ENCODE measurements around the gene B3GLCT. TPM values are rescaled to one million over a fixed set of nuclear protein-coding genes. Genes with fewer than 3 reads are reported as not detected.

B3GLCT gene
- total RNA-seq, 3 donors from 2014 or later (not counting 1 experiment from before 2014, with no cell fraction given) = 6.0 to 8.1 (median 6.2) TPM

GRCh38 chr13:31161557-31162150 lies 38.1 kb upstream of the B3GLCT start, which contains the start of gene HSPH1:
HSPH1 (minus strand) TSS chr13:31161904; CDS start chr13:31161582, 322 bp downstream.
- no peaks in the 10 kb centered on the region for H3K36me3 Mint-ChIP-seq
- H3K27ac Mint-ChIP-seq = peak within 1 kb of the TSS; percentile 95 to 99
- H3K4me3 ChIP-seq (ENCODE audit: low read length) = peak within 1 kb of the TSS; percentile 81
- intact Hi-C loops (cut with micrococcal nuclease) = loop anchor here (1.0 to 5.0 kb wide), 5 partner anchors 39 to 1376 kb away; partner anchors contain the start of genes N4BP2L2 and USPL1
- peak within 1 kb of the TSS; percentile 88 for H3K27ac ChIP-seq (ENCODE audit: low read length)
- no peaks in the 10 kb centered on the region for H3K27me3 Mint-ChIP-seq (ENCODE audit: low read depth in 2 of 2)
- H3K9me3 ChIP-seq (ENCODE audit: control insufficient read depth, insufficient read depth, low read length) = no peaks in the 10 kb centered on the region
- TF ChIP-seq CTCF (IDR thresholded peaks at IDR 0.05) = no peak
- H3K9me3 Mint-ChIP-seq = no peaks in the 10 kb centered on the region
- peak within 1 kb of the TSS; percentile 99 for H3K4me3 Mint-ChIP-seq
- peaks cover 7% of the 10 kb centered on the region for H3K36me3 ChIP-seq (ENCODE audit: control insufficient read depth, insufficient read depth, low read length)
- peaks cover 8% of the 10 kb centered on the region for H3K4me1 ChIP-seq (ENCODE audit: control insufficient read depth, insufficient read depth, low read length)
- ATAC-seq (peak; percentile 76 to 91 (median 81)), DNase-seq (peak; percentile 96 to 99)
- no peaks in the 10 kb centered on the region for H3K27me3 ChIP-seq (ENCODE audit: control insufficient read depth, insufficient read depth, low read length)
- H3K4me1 Mint-ChIP-seq = peaks cover 42 to 47% of the 10 kb centered on the region in 2 donors
- WGBS (ENCODE audit: insufficient coverage) = under 1% methylated on average over 54 of the region's 54 CpGs

- H3K9me3 Mint-ChIP-seq = no peaks in the 10 kb centered on the region
- peaks cover 8% of the 10 kb centered on the region for H3K4me1 ChIP-seq (ENCODE audit: control insufficient read depth, insufficient read depth, low read length)
- intact Hi-C loops (cut with micrococcal nuclease) = loop anchor here (1.0 to 5.0 kb wide), 5 partner anchors 38 to 1375 kb away; partner anchors contain the start of genes N4BP2L2 and USPL1
- no peaks in the 10 kb centered on the region for H3K9me3 ChIP-seq (ENCODE audit: control insufficient read depth, insufficient read depth, low read length)
- H3K4me1 Mint-ChIP-seq = peaks cover 42 to 43% of the 10 kb centered on the region in 2 donors
- no peak for TF ChIP-seq CTCF (IDR thresholded peaks at IDR 0.05)
- no peaks in the 10 kb centered on the region for H3K27me3 ChIP-seq (ENCODE audit: control insufficient read depth, insufficient read depth, low read length)
- H3K27ac ChIP-seq (ENCODE audit: low read length) = peak overlapping the region; percentile 88
- H3K36me3 Mint-ChIP-seq = no peaks in the 10 kb centered on the region
- 1% methylated on average over 34 of the region's 34 CpGs for WGBS (ENCODE audit: insufficient coverage)
- H3K4me3 ChIP-seq (ENCODE audit: low read length) = peak overlapping the region; percentile 81
- ATAC-seq (peak; percentile 86 to 96 (median 88)), DNase-seq (peak; percentile 93 to 98)
- peaks cover 2% of the 10 kb centered on the region for H3K36me3 ChIP-seq (ENCODE audit: control insufficient read depth, insufficient read depth, low read length)
- peak overlapping the region; percentile 95 to 99 for H3K27ac Mint-ChIP-seq
- H3K27me3 Mint-ChIP-seq (ENCODE audit: low read depth in 2 of 2) = no peaks in the 10 kb centered on the region
- H3K4me3 Mint-ChIP-seq = peak overlapping the region; percentile 99
These were observed 37.4 kb upstream of the B3GLCT start for GRCh38 chr13:31162151-31163008.

GRCh38 chr13:31166591-31166990 lies 33.2 kb upstream of the B3GLCT start:
- no peak for DNase-seq
- Mint-ChIP-seq H3K9me3 (no peaks in the 10 kb centered on the region), H3K27ac (no peak overlapping the region), H3K4me1 (peaks cover 14 to 16% of the 10 kb centered on the region in 2 donors), H3K27me3 (ENCODE audit: low read depth in 2 of 2) (peaks cover 7 to 8% of the 10 kb centered on the region in 2 donors), H3K4me3 (no peak overlapping the region), H3K36me3 (no peaks in the 10 kb centered on the region)
- TF ChIP-seq CTCF (IDR thresholded peaks at IDR 0.05) = no peak
- no peak for ATAC-seq
- H3K36me3 ChIP-seq (ENCODE audit: control insufficient read depth, insufficient read depth, low read length) = no peaks in the 10 kb centered on the region
- no peaks in the 10 kb centered on the region for H3K4me1 ChIP-seq (ENCODE audit: control insufficient read depth, insufficient read depth, low read length)
- H3K27ac ChIP-seq (ENCODE audit: low read length) = no peak overlapping the region
- H3K27me3 ChIP-seq (ENCODE audit: control insufficient read depth, insufficient read depth, low read length) = no peaks in the 10 kb centered on the region
- intact Hi-C loops (cut with micrococcal nuclease) = no loop called here
- H3K9me3 ChIP-seq (ENCODE audit: control insufficient read depth, insufficient read depth, low read length) = no peaks in the 10 kb centered on the region
- no peak overlapping the region for H3K4me3 ChIP-seq (ENCODE audit: low read length)
- WGBS (ENCODE audit: insufficient coverage) = 91% methylated on average over 3 of the region's 3 CpGs
